ENCODE data around the gene CRIM1. TPM values are rescaled to one million over a fixed set of nuclear protein-coding genes. Genes with fewer than 3 reads are reported as not detected.
"Not testable (repeated sequence)": the region's sequence is repeated elsewhere in the genome, so short reads cannot be mapped to it uniquely, and the experiment has no call there.

CRIM1 gene
- 10 to 100 TPM in 2 of 3 donors, 1 to 10 TPM in 1; 9.5 to 50.2 (median 15.9) TPM for polyA plus RNA-seq

DNA sequence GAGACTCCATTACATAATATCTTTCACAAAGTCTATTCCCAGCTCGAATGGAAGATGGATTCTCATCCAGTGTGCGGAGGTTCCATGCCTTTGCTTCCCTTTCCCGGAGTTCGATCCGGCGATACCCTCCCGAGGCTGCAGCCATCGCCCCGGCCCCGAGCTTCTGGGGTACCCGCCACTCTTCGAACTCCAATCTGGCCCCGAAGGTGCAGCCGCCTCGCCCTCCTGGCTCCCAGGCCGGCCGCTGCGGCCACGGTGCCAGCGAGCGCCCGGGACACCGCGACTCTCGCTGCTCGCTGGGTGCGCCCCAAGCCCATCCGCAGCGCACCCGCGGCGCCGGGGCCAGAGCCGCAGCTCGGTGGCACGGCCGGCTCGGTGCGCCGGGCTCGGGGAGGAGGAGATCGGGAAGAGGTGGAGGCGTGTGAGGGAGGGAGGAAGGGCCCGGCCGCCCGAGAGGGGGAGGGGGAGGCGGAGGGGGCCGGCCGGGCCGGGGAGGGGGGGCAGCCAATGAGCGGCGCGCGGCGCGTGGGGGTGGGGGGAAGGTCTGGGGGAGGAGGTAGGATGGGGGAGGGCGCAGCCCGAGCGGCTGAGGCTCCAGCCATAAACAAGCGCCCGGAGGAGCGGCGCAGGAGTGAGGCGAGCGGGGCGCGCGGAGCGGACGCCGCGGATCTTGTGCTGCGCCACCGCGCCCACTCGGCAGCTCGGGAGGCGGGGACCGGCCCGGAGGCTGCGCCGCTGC, at the start of gene CRIM1:
TSS of gene CRIM1 (plus strand) at position 628 of the 739 bp plus-strand sequence. CDS start 515 bp downstream, outside the sequence.
- whole genome bisulfite sequencing, 3 donors = 1 to 2% (median 1%) methylated on average over 57 to 80 of the region's 82 CpGs
- H3K27ac ChIP-seq (ENCODE audit: low read depth, low read length) = no peak within 1 kb of the TSS

GRCh38 chr2:36307441-36307840, 48.1 kb upstream of the CRIM1 start:
- no peak overlapping the region for H3K27ac ChIP-seq (ENCODE audit: low read depth, low read length)
- 74 to 79% (median 74%) methylated on average over 3 of the region's 3 CpGs for WGBS, 3 donors

GRCh38 chr2:36310444-36310843, 45.1 kb upstream of the CRIM1 start:
- 68 to 88% (median 84%) methylated on average over 1 of the region's 1 CpG for WGBS, 3 donors
- not testable (repeated sequence) for H3K27ac ChIP-seq (ENCODE audit: low read depth, low read length)

GRCh38 chr2:36318547-36318946, 37.0 kb upstream of the CRIM1 start:
- WGBS, 3 donors = 88 to 100% (median 89%) methylated on average over 1 of the region's 1 CpG
- H3K27ac ChIP-seq (ENCODE audit: low read depth, low read length) = no peak overlapping the region

DNA sequence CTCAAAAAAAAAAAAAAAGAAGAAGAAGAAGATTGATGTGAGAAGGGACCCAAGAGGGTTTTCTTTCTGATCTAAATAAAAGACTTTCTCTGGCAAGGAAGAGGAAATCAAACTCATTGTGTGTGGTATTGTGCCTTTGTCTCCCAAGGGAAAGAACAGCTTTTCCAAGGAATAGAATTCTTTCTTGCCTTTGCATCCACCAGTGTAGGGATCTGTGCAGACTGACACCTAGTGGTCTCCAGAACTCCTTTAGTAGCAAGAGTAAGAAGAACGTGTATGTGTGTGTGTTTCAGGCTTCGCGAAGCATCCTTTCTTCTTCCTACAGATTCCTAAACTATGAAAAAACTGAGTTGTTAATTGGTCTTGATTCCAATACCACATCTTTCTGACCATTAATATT, 33.5 kb upstream of the CRIM1 start:
- WGBS, 3 donors = 52 to 56% (median 55%) methylated on average over 3 of the region's 3 CpGs

GRCh38 chr2:36326286-36326685, 29.3 kb upstream of the CRIM1 start:
- no peak overlapping the region for H3K27ac ChIP-seq (ENCODE audit: low read depth, low read length)
- 45 to 59% (median 54%) methylated on average over 4 of the region's 4 CpGs for WGBS, 3 donors

More for the DNA sequence above, 33.5 kb upstream of the CRIM1 start:
- no peak overlapping the region for H3K27ac ChIP-seq (ENCODE audit: low read depth, low read length)

DNA sequence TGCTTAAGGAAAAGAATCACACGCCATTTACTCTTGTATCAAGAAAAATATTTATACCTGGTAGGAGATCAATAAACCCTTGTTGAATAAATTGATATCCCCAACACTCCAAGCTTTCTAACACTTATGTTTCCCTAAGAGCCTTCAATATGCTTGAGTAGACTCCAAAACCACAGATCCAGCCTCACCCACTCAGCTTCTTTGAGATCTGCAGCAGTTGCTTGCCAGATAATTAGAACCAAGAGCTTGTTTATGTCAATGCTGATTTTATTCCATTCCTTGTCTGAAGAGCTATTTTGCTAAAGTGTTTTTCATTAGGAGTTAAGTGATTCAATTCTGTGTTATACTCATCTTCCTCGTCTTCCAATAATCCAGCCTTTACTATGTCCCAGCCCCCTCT, 26.3 kb upstream of the CRIM1 start:
- no peak overlapping the region for H3K27ac ChIP-seq (ENCODE audit: low read depth, low read length)
- WGBS, 3 donors = 39 to 75% (median 47%) methylated on average over 2 of the region's 2 CpGs

DNA sequence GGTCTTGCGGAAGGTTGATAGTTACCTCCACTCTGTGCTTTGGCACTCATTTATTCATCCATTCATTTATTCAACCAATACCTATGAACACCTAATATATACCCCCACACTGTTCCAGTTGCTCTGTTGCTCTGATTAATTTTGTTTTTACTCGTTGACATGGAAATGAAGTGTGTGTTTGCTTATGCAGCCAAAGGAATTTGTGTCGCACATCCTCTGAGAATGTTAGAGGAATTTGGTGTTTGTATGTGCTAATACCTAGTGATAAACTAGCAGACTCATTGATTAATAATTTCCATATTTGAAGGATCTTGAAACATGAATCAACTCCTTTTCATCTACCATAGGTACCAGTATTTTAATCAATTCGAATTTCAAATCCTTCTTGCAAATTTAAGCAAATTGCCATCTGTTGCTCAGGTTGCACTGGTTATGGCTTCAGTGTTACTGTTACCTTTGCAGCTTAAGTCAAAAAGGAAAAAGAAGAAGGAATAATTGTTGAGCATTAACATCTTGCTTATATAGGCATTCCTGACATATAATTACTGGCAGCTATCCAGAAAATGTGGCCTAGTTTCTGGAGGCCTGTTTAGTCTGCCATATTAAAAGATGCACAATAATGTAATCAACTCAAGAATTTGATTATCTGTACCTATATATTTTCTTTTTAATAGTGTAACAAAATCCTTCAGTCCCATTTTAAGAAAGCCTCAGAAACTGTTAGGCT, 25.7 kb upstream of the CRIM1 start:
- H3K27ac ChIP-seq (ENCODE audit: low read depth, low read length) = no peak overlapping the region
- 55 to 86% (median 76%) methylated on average over 4 of the region's 4 CpGs for WGBS, 3 donors

- no peak overlapping the region for H3K27ac ChIP-seq (ENCODE audit: low read depth, low read length)
- WGBS, 3 donors = 79 to 90% (median 87%) methylated on average over 3 of the region's 3 CpGs
Observed at GRCh38 chr2:36330473-36331395, 24.8 kb upstream of the CRIM1 start.

- 41 to 65% (median 62%) methylated on average over 4 of the region's 4 CpGs for WGBS, 3 donors
- H3K27ac ChIP-seq (ENCODE audit: low read depth, low read length) = no peak overlapping the region
Observed at GRCh38 chr2:36333350-36334012, 22.1 kb upstream of the CRIM1 start.

GRCh38 chr2:36335597-36335996, 20.0 kb upstream of the CRIM1 start:
- no peak overlapping the region for H3K27ac ChIP-seq (ENCODE audit: low read depth, low read length)
- 66 to 84% (median 78%) methylated on average over 5 of the region's 5 CpGs for WGBS, 3 donors

DNA sequence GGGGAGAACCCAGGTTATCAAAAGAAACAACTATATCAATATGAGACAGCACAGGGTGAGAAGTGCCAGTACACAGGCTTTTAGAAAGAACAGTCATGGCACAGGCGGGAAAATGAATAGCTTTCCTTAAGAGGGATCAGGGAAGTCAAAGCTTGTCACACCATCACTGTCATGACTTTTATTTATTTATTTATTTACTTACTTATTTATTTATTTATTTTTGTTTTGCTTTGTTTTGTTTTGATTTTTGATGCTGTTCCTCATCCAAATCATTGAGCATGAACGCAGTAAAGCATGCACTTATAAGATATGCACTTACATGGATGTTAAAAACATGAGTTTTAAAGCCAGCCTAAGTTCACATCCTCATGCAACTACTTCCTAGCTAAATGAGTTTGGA, 19.3 kb upstream of the CRIM1 start:
- no peak overlapping the region for H3K27ac ChIP-seq (ENCODE audit: low read depth, low read length)
- whole genome bisulfite sequencing, 3 donors = 93 to 96% (median 95%) methylated on average over 2 of the region's 2 CpGs

DNA sequence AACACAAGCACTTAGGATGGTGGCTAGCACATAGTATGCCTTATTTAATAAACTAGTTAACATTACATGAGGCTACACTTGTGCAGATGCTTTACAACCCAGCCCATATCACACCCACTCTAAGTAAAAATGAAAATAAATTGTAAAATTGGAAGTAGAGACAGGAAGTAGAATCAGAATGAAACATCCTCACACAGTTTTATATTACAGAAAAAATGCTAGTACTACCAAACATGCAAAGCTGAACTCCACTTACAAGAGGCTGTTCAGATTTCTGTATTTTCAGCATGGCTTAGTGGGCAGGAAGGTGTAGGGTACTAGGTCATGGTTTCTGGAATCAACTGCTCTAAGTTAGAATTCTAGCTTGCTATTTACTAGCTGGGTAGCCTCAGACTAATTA, 18.2 kb upstream of the CRIM1 start:
- H3K27ac ChIP-seq (ENCODE audit: low read depth, low read length) = no peak overlapping the region

DNA sequence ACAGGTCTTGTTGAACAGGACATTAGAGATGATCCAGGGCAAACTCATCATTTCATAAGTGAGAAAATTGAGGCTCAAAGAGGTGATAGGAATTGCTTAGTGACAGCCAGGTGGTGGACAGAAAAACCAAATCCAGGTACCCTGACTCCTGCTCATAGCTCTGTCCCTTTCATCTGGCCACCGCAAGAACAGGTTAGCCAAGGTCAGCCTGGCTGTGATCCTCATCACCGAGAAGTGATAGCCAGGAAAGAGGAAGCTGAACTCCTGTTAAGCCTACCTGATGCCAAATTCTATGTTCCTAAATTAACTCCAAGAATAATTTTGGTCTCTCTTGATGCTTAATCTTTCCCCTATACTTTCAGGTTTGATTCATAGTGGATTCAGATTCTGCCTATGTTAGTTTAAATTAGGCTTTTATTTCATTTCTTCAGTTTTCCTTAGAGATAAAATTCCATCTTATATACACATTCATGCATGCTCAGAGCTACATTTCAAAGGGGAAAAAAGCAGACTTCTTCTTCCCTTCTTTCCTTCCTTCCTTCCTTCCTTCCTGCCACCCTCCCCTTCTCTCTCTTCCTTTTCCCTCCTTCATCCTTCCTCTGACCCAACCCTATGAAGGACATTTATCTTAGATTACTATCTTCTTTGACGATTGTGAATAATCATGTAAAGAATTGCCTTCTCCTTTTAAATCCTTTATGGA, 17.3 kb upstream of the CRIM1 start:
- WGBS, 3 donors = 24 to 50% (median 49%) methylated on average over 3 of the region's 3 CpGs
- no peak overlapping the region for H3K27ac ChIP-seq (ENCODE audit: low read depth, low read length)

GRCh38 chr2:36338827-36339145, 16.8 kb upstream of the CRIM1 start:
- H3K27ac ChIP-seq (ENCODE audit: low read depth, low read length) = no peak overlapping the region
- whole genome bisulfite sequencing, 3 donors = 26 to 72% (median 65%) methylated on average over 1 of the region's 1 CpG

DNA sequence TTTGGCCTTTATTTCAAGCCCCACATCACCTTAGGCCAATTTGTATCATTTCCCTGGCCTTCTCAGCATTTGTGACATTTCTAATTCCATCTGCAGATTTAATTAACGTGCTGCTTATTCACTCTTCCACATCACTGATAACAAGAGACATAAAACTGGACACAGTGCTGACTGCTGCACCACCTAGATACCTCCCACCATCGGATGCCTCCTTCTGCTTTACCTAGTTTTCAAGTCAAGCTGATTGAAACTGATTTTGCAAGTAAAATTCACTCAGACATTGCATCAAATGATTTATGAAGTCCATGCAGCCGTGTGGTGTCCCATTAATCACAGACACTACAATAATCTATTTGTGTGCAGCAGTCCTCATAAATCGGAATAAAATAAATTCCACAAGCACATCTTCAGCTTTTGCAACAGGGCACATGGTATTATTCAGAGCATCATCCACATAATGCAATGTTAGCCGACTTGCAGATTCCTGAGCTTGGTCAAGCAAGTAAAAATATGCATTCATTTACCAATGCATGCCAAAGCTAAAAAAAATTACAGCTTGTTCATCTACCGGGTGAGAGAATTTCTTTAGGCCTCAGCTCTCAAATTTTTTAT, 15.9 kb upstream of the CRIM1 start:
- H3K27ac ChIP-seq (ENCODE audit: low read depth, low read length) = no peak overlapping the region
- 43 to 76% (median 69%) methylated on average over 6 of the region's 6 CpGs for WGBS, 3 donors

GRCh38 chr2:36343606-36344005, 12.0 kb upstream of the CRIM1 start:
- WGBS, 3 donors = 80 to 86% (median 84%) methylated on average over 3 of the region's 3 CpGs
- no peak overlapping the region for H3K27ac ChIP-seq (ENCODE audit: low read depth, low read length)

- H3K27ac ChIP-seq (ENCODE audit: low read depth, low read length) = no peak overlapping the region
- 49 to 82% (median 75%) methylated on average over 2 of the region's 2 CpGs for WGBS, 3 donors
Observed at GRCh38 chr2:36348721-36349120, 6.9 kb upstream of the CRIM1 start.
